Left forelimb (tissue), 1 donor: ENCODE data around the gene ABLIM2.

Source experiments
- DNase-seq: peaks from one replicate; pipeline ENCODE4 v3.0.0-alpha.2; 2018; ENCODE audit warnings: low spot score

Gene ABLIM2

GRCh38 chr4:8118035-8118434 lies 40.6 kb downstream of the ABLIM2 start:
- DNase-seq: no peak

- DNase-seq: no peak
Measured at GRCh38 chr4:8117278-8117682, 41.3 kb downstream of the ABLIM2 start.

- no peak for DNase-seq
Measured at GRCh38 chr4:8115916-8116315, 42.7 kb downstream of the ABLIM2 start.

GRCh38 chr4:8115203-8115520 lies 43.5 kb downstream of the ABLIM2 start:
- DNase-seq: no peak

- DNase-seq: no peak
Measured at GRCh38 chr4:8114456-8115202, 44.0 kb downstream of the ABLIM2 start.

GRCh38 chr4:8113611-8114377 lies 44.8 kb downstream of the ABLIM2 start:
- DNase-seq: no peak

GRCh38 chr4:8112672-8113071 lies 45.9 kb downstream of the ABLIM2 start:
- no peak for DNase-seq

- no peak for DNase-seq
Measured at GRCh38 chr4:8112036-8112576, 46.5 kb downstream of the ABLIM2 start.

- DNase-seq: no peak
Measured at GRCh38 chr4:8110071-8110986, 48.3 kb downstream of the ABLIM2 start.

- no peak for DNase-seq
Measured at GRCh38 chr4:8109406-8110065, 49.1 kb downstream of the ABLIM2 start.

GRCh38 chr4:8108991-8109390 lies 49.6 kb downstream of the ABLIM2 start:
- no peak for DNase-seq

GRCh38 chr4:8108261-8108660 lies 50.4 kb downstream of the ABLIM2 start:
- DNase-seq: no peak

- DNase-seq: no peak
Measured at GRCh38 chr4:8107146-8107657, 51.4 kb downstream of the ABLIM2 start.

- no peak for DNase-seq
Measured at GRCh38 chr4:8106451-8107025, 52.1 kb downstream of the ABLIM2 start.

- no peak for DNase-seq
Measured at GRCh38 chr4:8105306-8106100, 53.1 kb downstream of the ABLIM2 start.

GRCh38 chr4:8104491-8105305 lies 53.9 kb downstream of the ABLIM2 start:
- no peak for DNase-seq

- DNase-seq: no peak
Measured at GRCh38 chr4:8103421-8104390, 54.9 kb downstream of the ABLIM2 start.

- no peak for DNase-seq
Measured at GRCh38 chr4:8102831-8103230, 55.8 kb downstream of the ABLIM2 start.
